ENCODE results near the gene EIPR1. TPM values are rescaled to one million over a fixed set of nuclear protein-coding genes. Genes with fewer than 3 reads are reported as not detected.

EIPR1 gene
- total RNA-seq (2016; rRNA removed; fragmentation: Illumina TruSeq; extraction: Trizol) = 70.0 and 92.3 TPM in 2 replicates
- total RNA-seq (2016; cell fraction: cytosol; rRNA removed; fragmentation: Illumina TruSeq; extraction: Trizol; ENCODE audit: low read depth) = 45.6 and 52.4 TPM in 2 replicates
- total RNA-seq (2016; cell fraction: insoluble cytoplasmic fraction; rRNA removed; fragmentation: Illumina TruSeq; extraction: Trizol) = 72.0 and 92.4 TPM in 2 replicates
- 79.5 and 92.1 TPM in 2 replicates for total RNA-seq (2016; cell fraction: membrane; rRNA removed; fragmentation: Illumina TruSeq; extraction: Trizol)
- 36.2 and 44.8 TPM in 2 replicates for total RNA-seq (2016; cell fraction: nucleus; rRNA removed; fragmentation: Illumina TruSeq; extraction: Trizol)
- polyA plus RNA-seq (2011; rRNA removed) = 84.5 and 96.3 TPM in 2 replicates
- polyA plus RNA-seq (2011; cell fraction: cytosol; rRNA removed) = 91.9 and 111 TPM in 2 replicates
- 54.6 and 61.7 TPM in 2 replicates for polyA plus RNA-seq (2011; cell fraction: nucleus; rRNA removed)
- polyA plus RNA-seq (2012) = 34.2 and 39.9 TPM in 2 replicates
- polyA plus RNA-seq (2016; cell fraction: cytosol; fragmentation: Illumina TruSeq; extraction: Trizol; ENCODE audit: low read depth) = 47.2 and 54.0 TPM in 2 replicates
- 80.5 and 83.1 TPM in 2 replicates for polyA plus RNA-seq (2016; cell fraction: insoluble cytoplasmic fraction; fragmentation: Illumina TruSeq; extraction: Trizol; ENCODE audit: low read depth)
- 53.9 and 69.3 TPM in 2 replicates for polyA plus RNA-seq (2016; cell fraction: membrane; fragmentation: Illumina TruSeq; extraction: Trizol; ENCODE audit: low read depth)
- polyA plus RNA-seq (2016; cell fraction: nucleus; fragmentation: Illumina TruSeq; extraction: Trizol; ENCODE audit: insufficient read depth, low read depth) = 49.2 and 51.5 TPM in 2 replicates
- polyA minus RNA-seq (2011; rRNA and poly(A)+ RNA removed; ENCODE audit: low replicate concordance) = 65.1 and 87.1 TPM in 2 replicates
- 27.9 and 34.1 TPM in 2 replicates for polyA minus RNA-seq (2011; cell fraction: cytosol; rRNA and poly(A)+ RNA removed)
- 48.4 and 54.1 TPM in 2 replicates for polyA minus RNA-seq (2011; cell fraction: nucleus; rRNA and poly(A)+ RNA removed)
- Bru-seq, nascent RNA = percentile 74 among the genes with signal in this experiment
- percentile 65 among the genes with signal in this experiment for BruChase-seq, experiment 1, labeled RNA remaining after a 6-hour chase
- percentile 70 among the genes with signal in this experiment for BruChase-seq, experiment 2, labeled RNA remaining after a 2-hour chase
- long read RNA-seq, experiment 1, transcript EIPR1-201 (9 exons, 1,766 nt) = major isoform, 92 of 116 reads
- long read RNA-seq, experiment 1, partial matches to known transcripts = 4 of 116 reads
- long read RNA-seq, experiment 1, other reads (novel, unspliced or antisense) = 16 of 116 reads
- long read RNA-seq, experiment 2, transcript EIPR1-214 (3 exons, 745 nt) = minor isoform, 6 of 114 reads
- long read RNA-seq, experiment 2, transcript EIPR1-201 (9 exons, 1,766 nt) = major isoform, 67 of 114 reads
- long read RNA-seq, experiment 2, partial matches to known transcripts = 12 of 114 reads
- long read RNA-seq, experiment 2, other reads (novel, unspliced or antisense) = 29 of 114 reads

- Histone ChIP-seq H4K20me1 (ENCODE audit: insufficient read depth, low read length) (peaks cover 4% of the 10 kb centered on the region; the same call in 1 of the 2 replicates), H3K4me3 (replicated peaks in 1 of 3; ENCODE audit: insufficient read depth in 1 of 3, low read depth in 2 of 3, low read length in 3 of 3) (peak within 1 kb of the TSS; percentile 85 to 96 (median 91)), H2AFZ (ENCODE audit: low read length) (peak within 1 kb of the TSS; percentile 35), H3K9ac (ENCODE audit: insufficient read depth, low read depth, low read length) (peak within 1 kb of the TSS; percentile 99), H3K4me1 (ENCODE audit: insufficient read depth, low read length) (peaks cover 50% of the 10 kb centered on the region), H3K9me3 (ENCODE audit: low read length) (no peaks in the 10 kb centered on the region), H3K27me3 (ENCODE audit: control insufficient read depth in 1 of 2, insufficient read depth in 2 of 2, low read length in 2 of 2) (no peaks in the 10 kb centered on the region; a peak in 1 of 5 replicates), H3K4me2 (ENCODE audit: low read depth, low read length) (peak within 1 kb of the TSS; percentile 99), H3K79me2 (ENCODE audit: insufficient read depth, low read length) (peaks cover 54% of the 10 kb centered on the region), H3K36me3 (replicated peaks in 1 of 2; ENCODE audit: control insufficient read depth in 1 of 2, insufficient read depth in 2 of 2, low read length in 2 of 2) (peaks cover 2 to 14% of the 10 kb centered on the region in 2 experiments; a peak in 2 of 5 replicates), H3K27ac (ENCODE audit: extremely low read length, insufficient read depth, low read length) (peak within 1 kb of the TSS; percentile 83)
- intact Hi-C loops (cut with micrococcal nuclease; ENCODE audit: unreplicated experiment) (loop anchor here (2.0 to 5.0 kb wide), 6 partner anchors 53 to 279 kb away; partner anchors contain the start of gene ALLC), in situ Hi-C loops (cut with HindIII; ENCODE audit: extremely low pct_ligation_motif_present, low pct_unique_long_range_greater_than_20kb) (no loop called here)
- POLR2A ChIA-PET = interaction anchor here (0.9 to 4.8 kb wide), 16 partner anchors 9 to 282 kb away, joined by 3 to 52 read pairs (median 6); partner anchors contain the start of genes RNASEH1 and RPS7
- peak; percentile 80 for ATAC-seq
- 0% methylated on average over 41 of the region's 57 CpGs for WGBS (ENCODE audit: low lambda C conversion rate)
- peak; percentile 99 for DNase-seq (ENCODE audit: low spot score)
- FAIRE-seq = peak; percentile 87
- BruUV-seq (replicated peaks) = no TSS peak
- CTCF ChIA-PET (ENCODE audit: low intra/inter-chr PET ratio, low total read pairs) = no interaction called here
- TF ChIP-seq ZNF367 (CRISPR knock-in tag; IDR thresholded peaks at IDR 0.05; ENCODE audit: borderline replicate concordance) = no peak
- TF ChIP-seq ATAD3A (CRISPR knock-in tag; IDR thresholded peaks at IDR 0.05) = no peak; the same call in 1 of the 2 replicates
- TF ChIP-seq ZSCAN9 (CRISPR knock-in tag; IDR thresholded peaks at IDR 0.05; ENCODE audit: borderline replicate concordance) = no peak; the same call in 1 of the 2 replicates
- TF ChIP-seq ARNT2 (CRISPR knock-in tag; IDR thresholded peaks at IDR 0.05; ENCODE audit: low read depth) = peak; percentile 91
- TF ChIP-seq SMYD3 (CRISPR knock-in tag; IDR thresholded peaks at IDR 0.05) = peak; percentile 92
- TF ChIP-seq CREBL2 (CRISPR knock-in tag; IDR thresholded peaks at IDR 0.05; ENCODE audit: borderline replicate concordance) = peak; percentile 73; the same call in 1 of the 2 replicates
- TF ChIP-seq ZBTB21 (CRISPR knock-in tag; IDR thresholded peaks at IDR 0.05) = peak; percentile 59; the same call in 1 of the 2 replicates
- TF ChIP-seq HNRNPLL (IDR thresholded peaks at IDR 0.05; ENCODE audit: low read depth, low read length, poor library complexity, severe bottlenecking) = peak; percentile 87
- peak; percentile 66; the same call in 1 of the 2 replicates for TF ChIP-seq FIP1L1 (IDR thresholded peaks at IDR 0.05; ENCODE audit: borderline replicate concordance, insufficient read depth, low read depth, low read length)
- TF ChIP-seq ZNF281 (CRISPR knock-in tag; IDR thresholded peaks at IDR 0.05; ENCODE audit: borderline replicate concordance) = peak; percentile 50
- no peak for TF ChIP-seq ZNF3 (CRISPR knock-in tag; IDR thresholded peaks at IDR 0.05)
- peak; percentile 99 for TF ChIP-seq ZNF501 (CRISPR knock-in tag; IDR thresholded peaks at IDR 0.05)
- peak; percentile 97 for TF ChIP-seq FOXK1 (CRISPR knock-in tag; IDR thresholded peaks at IDR 0.05; ENCODE audit: borderline replicate concordance, low read depth)
- TF ChIP-seq ZNF841 (CRISPR knock-in tag; IDR thresholded peaks at IDR 0.05; ENCODE audit: borderline replicate concordance) = no peak
These were observed at the start of gene EIPR1 for GRCh38 chr2:3377612-3378432. Gene EIPR1, minus strand, starts transcription at chr2:3377818. Its CDS starts 129 bp downstream, at chr2:3377689.

Data from HepG2 (cell line).